Prostate gland (tissue), 2 donors: ENCODE data around the gene ESR1. TPM values are rescaled to one million over a fixed set of nuclear protein-coding genes. Genes with fewer than 3 reads are reported as not detected.

ENCODE experiments used
- DNase-seq: peaks from one replicate; pipeline ENCODE4 v3.0.0-alpha.2; 2019; ENCODE audit warnings: low spot score
- H3K27ac ChIP-seq, 2 donors: fragments of 200-600 bp; sonication (generic); 2 replicates each; pipeline ENCODE4 v1.5.1; 2017 to 2019
- H3K27me3 ChIP-seq: fragments of 200-600 bp; sonication (generic); replicated peaks from 2 replicates; pipeline ENCODE4 v1.5.1; 2019; ENCODE audit not compliant: insufficient read depth
- H3K36me3 ChIP-seq, 2 donors: fragments of 200-600 bp; sonication (generic); 1 replicate in 1 of 2; 2 replicates in 1 of 2; pipeline versions ENCODE4 v1.5.1 to v1.8.1; 2017 to 2019
- H3K4me1 ChIP-seq: fragments of 200-600 bp; sonication (generic); replicated peaks from 2 replicates; pipeline ENCODE4 v1.5.1; 2019
- H3K4me3 ChIP-seq, 2 donors: fragments of 200-600 bp; sonication (generic); 2 replicates each; pipeline ENCODE4 v1.5.1; 2017 to 2019
- H3K9me3 ChIP-seq: fragments of 200-600 bp; sonication (generic); 2 replicates; pipeline ENCODE4 v1.5.1; 2017
- POLR2A ChIP-seq: fragments of 450-650 bp; IDR thresholded peaks from one replicate; pipeline ENCODE4 v1.6.1; 2016; ENCODE audit warnings: antibody characterized with exemption, mild to moderate bottlenecking
- POLR2AphosphoS5 ChIP-seq: sonication (generic); formaldehyde crosslinking; IDR thresholded peaks from one replicate; pipeline ENCODE4 v1.6.1; 2017; ENCODE audit warnings: antibody characterized with exemption
- WGBS: methylation state at CpG from one replicate; pipeline ENCODE4 v1.1.5; 2018; 5-methylcytosine and 5-hydroxymethylcytosine counted together
- intact Hi-C: fragments of 100-400 bp; cut with DNase I; formaldehyde crosslinking; loops from one replicate; pipeline ENCODE4 v1.14.2; 2022
- total RNA-seq, 2 donors: library from RNA; depleted of rRNA; stranded (reverse); fragments of >200 nt; gene quantifications; one replicate each; pipeline ENCODE4 v1.1.0, GENCODE V29; 2016
- TF ChIP-seq, protein P1 (sequence below), 4 experiments: fragments of 200-600 bp in 2 of 4; fragments of 450-650 bp in 2 of 4; sonication (generic) in 2 of 4; IDR thresholded peaks; 1 replicate in 3 of 4; 2 replicates in 1 of 4; pipeline ENCODE4 v1.5.1; 2016 to 2019; ENCODE audit warnings: antibody characterized with exemption in 4 of 4, mild to moderate bottlenecking in 2 of 4, moderate library complexity in 2 of 4

Gene ESR1
- total RNA-seq, 2 donors from 2014 or later, result 2.3 to 5.6 TPM

DNA sequence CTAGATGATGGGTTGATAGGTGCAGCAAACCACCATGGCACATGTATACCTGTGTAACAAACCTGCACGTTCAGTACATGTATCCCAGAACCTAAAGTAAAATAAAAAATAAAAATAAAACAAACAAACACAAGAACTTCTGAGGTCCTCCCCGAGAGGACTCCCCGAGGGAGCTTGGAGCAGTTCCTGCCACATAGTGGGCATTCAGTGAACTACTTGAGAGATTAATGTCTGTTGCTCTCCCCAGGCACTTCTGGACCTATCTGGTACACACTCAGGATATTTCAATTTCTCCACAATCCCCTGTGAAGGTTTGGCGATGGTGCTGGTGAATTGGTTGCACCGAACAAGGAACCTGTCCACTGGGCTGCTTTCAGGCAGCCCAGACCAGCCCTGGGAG, 311.2 kb downstream of the ESR1 start:
- no peaks in the 10 kb centered on the region for H3K4me1 ChIP-seq
- H3K36me3 ChIP-seq, result no peaks in the 10 kb centered on the region
- WGBS, result 81% methylated on average over 5 of the region's 5 CpGs
- H3K27ac ChIP-seq, result no peak overlapping the region
- intact Hi-C loops, result no loop called here
- no peak for DNase-seq
- no peaks in the 10 kb centered on the region for H3K9me3 ChIP-seq
- TF ChIP-seq POLR2A, result no peak
- no peak for TF ChIP-seq POLR2AphosphoS5
- TF ChIP-seq, protein P1, sequence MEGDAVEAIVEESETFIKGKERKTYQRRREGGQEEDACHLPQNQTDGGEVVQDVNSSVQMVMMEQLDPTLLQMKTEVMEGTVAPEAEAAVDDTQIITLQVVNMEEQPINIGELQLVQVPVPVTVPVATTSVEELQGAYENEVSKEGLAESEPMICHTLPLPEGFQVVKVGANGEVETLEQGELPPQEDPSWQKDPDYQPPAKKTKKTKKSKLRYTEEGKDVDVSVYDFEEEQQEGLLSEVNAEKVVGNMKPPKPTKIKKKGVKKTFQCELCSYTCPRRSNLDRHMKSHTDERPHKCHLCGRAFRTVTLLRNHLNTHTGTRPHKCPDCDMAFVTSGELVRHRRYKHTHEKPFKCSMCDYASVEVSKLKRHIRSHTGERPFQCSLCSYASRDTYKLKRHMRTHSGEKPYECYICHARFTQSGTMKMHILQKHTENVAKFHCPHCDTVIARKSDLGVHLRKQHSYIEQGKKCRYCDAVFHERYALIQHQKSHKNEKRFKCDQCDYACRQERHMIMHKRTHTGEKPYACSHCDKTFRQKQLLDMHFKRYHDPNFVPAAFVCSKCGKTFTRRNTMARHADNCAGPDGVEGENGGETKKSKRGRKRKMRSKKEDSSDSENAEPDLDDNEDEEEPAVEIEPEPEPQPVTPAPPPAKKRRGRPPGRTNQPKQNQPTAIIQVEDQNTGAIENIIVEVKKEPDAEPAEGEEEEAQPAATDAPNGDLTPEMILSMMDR (IDR thresholded peaks at IDR 0.05), result no peak
- H3K27me3 ChIP-seq, result no peaks in the 10 kb centered on the region
- H3K4me3 ChIP-seq, result no peak overlapping the region

DNA sequence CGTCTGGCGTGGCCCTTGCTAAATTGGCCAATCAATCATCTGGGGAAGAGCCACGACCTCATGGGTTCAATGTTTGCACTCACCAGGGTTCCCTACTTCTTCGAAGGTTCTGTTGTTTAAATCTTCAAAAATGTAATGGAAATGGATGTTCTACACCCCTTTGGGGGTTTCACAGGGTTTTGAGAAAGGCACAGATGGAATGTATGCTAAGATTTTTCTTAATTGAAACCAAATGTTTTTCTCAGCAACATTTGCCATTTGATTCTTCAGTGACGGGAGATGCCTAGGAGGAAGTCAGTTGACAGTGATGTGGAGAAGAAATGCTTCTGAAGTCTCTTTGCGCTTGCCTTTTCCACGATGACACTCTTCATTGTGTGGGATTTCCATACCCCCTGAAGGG, 312.3 kb downstream of the ESR1 start:
- no peaks in the 10 kb centered on the region for H3K9me3 ChIP-seq
- H3K4me1 ChIP-seq, result no peaks in the 10 kb centered on the region
- no peak overlapping the region for H3K4me3 ChIP-seq
- no peak for DNase-seq
- no peaks in the 10 kb centered on the region for H3K36me3 ChIP-seq
- H3K27me3 ChIP-seq, result no peaks in the 10 kb centered on the region
- H3K27ac ChIP-seq, result no peak overlapping the region
- intact Hi-C loops, result loop anchor here (5.0 kb wide), 1 partner anchor 678 kb away; no protein-coding TSS in a partner anchor
- TF ChIP-seq POLR2A (no peak), POLR2AphosphoS5 (no peak)
- TF ChIP-seq, protein P1 (IDR thresholded peaks at IDR 0.05), result no peak
- WGBS, result 81% methylated on average over 7 of the region's 7 CpGs

DNA sequence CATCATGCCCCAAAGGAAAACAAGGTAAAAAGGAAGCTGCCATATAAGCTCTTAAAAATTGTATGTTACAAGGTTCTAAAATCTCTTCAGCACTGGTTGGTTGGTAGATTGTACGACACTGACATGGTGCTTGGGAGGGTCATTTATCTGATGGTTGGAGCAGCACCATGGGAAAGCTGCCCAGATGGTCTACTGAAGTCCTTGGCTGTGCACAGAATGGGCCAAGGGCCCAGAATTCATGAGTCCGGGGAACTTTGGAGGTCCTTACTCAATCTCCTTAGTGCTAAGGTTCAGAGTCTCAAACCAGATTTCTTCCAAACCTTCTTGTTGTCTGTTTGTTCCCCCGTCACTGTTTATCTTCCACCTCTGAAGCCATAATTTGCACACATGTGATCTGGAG, 314.4 kb downstream of the ESR1 start:
- H3K4me3 ChIP-seq, result no peak overlapping the region
- no peak overlapping the region for H3K27ac ChIP-seq
- no peaks in the 10 kb centered on the region for H3K9me3 ChIP-seq
- H3K4me1 ChIP-seq, result no peaks in the 10 kb centered on the region
- no peaks in the 10 kb centered on the region for H3K27me3 ChIP-seq
- no peaks in the 10 kb centered on the region for H3K36me3 ChIP-seq
- 71% methylated on average over 3 of the region's 3 CpGs for WGBS
- DNase-seq, result no peak
- TF ChIP-seq POLR2AphosphoS5 (no peak), POLR2A (no peak)
- TF ChIP-seq, protein P1 (IDR thresholded peaks at IDR 0.05), result no peak
- intact Hi-C loops, result loop anchor here (5.0 kb wide), 1 partner anchor 680 kb away; no protein-coding TSS in a partner anchor

DNA sequence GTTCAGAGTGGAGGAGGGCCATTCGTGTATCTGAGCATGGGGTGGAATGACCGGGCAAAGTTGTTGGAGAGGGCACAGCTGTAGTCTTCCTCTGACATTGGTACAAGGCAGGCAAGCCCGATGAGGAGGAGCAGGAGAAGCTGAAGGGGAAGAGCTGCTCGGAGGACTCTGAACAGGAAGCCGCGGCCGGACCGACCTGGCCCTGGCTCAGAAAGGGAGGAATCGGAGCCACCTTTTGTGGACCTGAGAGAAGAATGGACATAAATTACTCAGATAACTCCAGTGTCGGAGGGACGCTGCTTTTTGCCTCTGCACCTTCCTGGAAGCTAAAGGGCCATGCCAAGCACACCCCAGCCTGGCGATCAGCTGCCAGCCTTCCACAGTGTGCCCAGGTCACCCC, 315.0 kb downstream of the ESR1 start:
- Histone ChIP-seq H3K4me3 (no peak overlapping the region), H3K27me3 (no peaks in the 10 kb centered on the region), H3K27ac (no peak overlapping the region), H3K36me3 (no peaks in the 10 kb centered on the region), H3K4me1 (no peaks in the 10 kb centered on the region), H3K9me3 (no peaks in the 10 kb centered on the region)
- WGBS, result 94% methylated on average over 12 of the region's 12 CpGs
- intact Hi-C loops, result loop anchor here (5.0 kb wide), 1 partner anchor 680 kb away; no protein-coding TSS in a partner anchor
- no peak for DNase-seq
- TF ChIP-seq, protein P1 (IDR thresholded peaks at IDR 0.05), result no peak
- TF ChIP-seq POLR2A, result no peak
- TF ChIP-seq POLR2AphosphoS5, result no peak

DNA sequence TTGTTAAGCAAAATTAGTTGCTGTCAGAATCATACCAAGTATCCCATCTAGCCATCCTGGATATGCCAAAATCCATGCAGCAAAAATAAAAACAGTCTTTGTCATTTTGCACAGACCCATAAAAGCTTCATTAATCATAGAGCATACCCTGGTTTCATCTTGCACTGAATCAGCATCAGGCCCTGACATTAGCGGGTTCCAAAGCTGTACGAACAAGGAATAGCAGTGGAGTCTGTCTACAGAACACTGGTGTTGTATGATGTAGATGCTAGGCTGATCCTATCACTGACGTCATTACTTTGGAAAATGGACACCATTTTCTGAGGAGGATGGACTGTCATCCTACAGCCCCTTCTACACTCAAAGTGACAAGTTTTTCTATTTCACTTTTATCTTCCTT, 315.6 kb downstream of the ESR1 start:
- intact Hi-C loops, result loop anchor here (5.0 kb wide), 1 partner anchor 681 kb away; no protein-coding TSS in a partner anchor
- H3K27ac ChIP-seq, result no peak overlapping the region
- DNase-seq, result no peak
- no peak overlapping the region for H3K4me3 ChIP-seq
- 87% methylated on average over 3 of the region's 3 CpGs for WGBS
- H3K36me3 ChIP-seq, result no peaks in the 10 kb centered on the region
- no peaks in the 10 kb centered on the region for H3K27me3 ChIP-seq
- no peaks in the 10 kb centered on the region for H3K9me3 ChIP-seq
- no peaks in the 10 kb centered on the region for H3K4me1 ChIP-seq
- TF ChIP-seq, protein P1 (IDR thresholded peaks at IDR 0.05), result no peak
- TF ChIP-seq POLR2A (no peak), POLR2AphosphoS5 (no peak)
